Endothelial cell (in vitro differentiated cells): ENCODE results near the gene CCDC92. TPM values are rescaled to one million over a fixed set of nuclear protein-coding genes. Genes with fewer than 3 reads are reported as not detected.
A peak's percentile ranks its signal among the peaks of the same experiment; 100 is the strongest.

ENCODE experiments used
- DNase-seq: peaks from one replicate; pipeline ENCODE4 v3.0.0; 2021; ENCODE audit warnings: low spot score
- H3K27ac Mint-ChIP-seq: one replicate; pipeline ENCODE4 v1.8.0; 2021; ENCODE audit warnings: mixed read lengths, inconsistent platforms; ENCODE audit not compliant: unreplicated experiment
- H3K27me3 Mint-ChIP-seq: one replicate; pipeline ENCODE4 v1.8.0; 2021; ENCODE audit warnings: mild to moderate bottlenecking, moderate library complexity, mixed read lengths, inconsistent platforms; ENCODE audit not compliant: unreplicated experiment
- H3K36me3 Mint-ChIP-seq: one replicate; pipeline ENCODE4 v1.8.0; 2021; ENCODE audit warnings: mild to moderate bottlenecking, low read depth, mixed read lengths, inconsistent platforms; ENCODE audit not compliant: unreplicated experiment
- H3K4me1 Mint-ChIP-seq: one replicate; pipeline ENCODE4 v1.8.0; 2021; ENCODE audit warnings: mild to moderate bottlenecking, mixed read lengths, inconsistent platforms; ENCODE audit not compliant: unreplicated experiment
- H3K4me3 Mint-ChIP-seq: one replicate; pipeline ENCODE4 v1.8.0; 2021; ENCODE audit warnings: mild to moderate bottlenecking, mixed read lengths, inconsistent platforms; ENCODE audit not compliant: unreplicated experiment
- H3K9me3 Mint-ChIP-seq: one replicate; pipeline ENCODE4 v1.8.0; 2021; ENCODE audit warnings: mixed read lengths, inconsistent platforms; ENCODE audit not compliant: unreplicated experiment
- CTCF ChIP-seq: fragments of 200-600 bp; sonication (generic); IDR thresholded peaks from one replicate; pipeline ENCODE4 v1.5.0; 2021; ENCODE audit warnings: antibody characterized with exemption; ENCODE audit not compliant: unreplicated experiment
- total RNA-seq: library from RNA; stranded (reverse); fragmentation: NEBNext Ultra II Directional; extraction: Animal tissue kit (Norgen Biotek cat#: 25700); gene quantifications from one replicate; pipeline ENCODE4 v1.2.1, GENCODE V29; 2021; ENCODE audit not compliant: unreplicated experiment

The CCDC92 gene
- total RNA-seq, 1 donor from 2014 or later: 25.0 TPM

GRCh38 chr12:123928897-123929296 lies 43.7 kb downstream of the CCDC92 start:
- DNase-seq: no peak
- peaks cover 2% of the 10 kb centered on the region for H3K27me3 Mint-ChIP-seq
- no peaks in the 10 kb centered on the region for H3K9me3 Mint-ChIP-seq
- no peak for TF ChIP-seq CTCF
- H3K4me1 Mint-ChIP-seq: no peaks in the 10 kb centered on the region
- H3K27ac Mint-ChIP-seq: no peak overlapping the region
- H3K36me3 Mint-ChIP-seq: peaks cover 5% of the 10 kb centered on the region
- no peak overlapping the region for H3K4me3 Mint-ChIP-seq

- Mint-ChIP-seq H3K27ac (no peak overlapping the region), H3K27me3 (peaks cover 2% of the 10 kb centered on the region), H3K4me1 (no peaks in the 10 kb centered on the region), H3K4me3 (no peak overlapping the region), H3K36me3 (peaks cover 5% of the 10 kb centered on the region), H3K9me3 (no peaks in the 10 kb centered on the region)
- no peak for DNase-seq
- TF ChIP-seq CTCF: no peak
Measured at GRCh38 chr12:123928274-123928865, 44.3 kb downstream of the CCDC92 start.

GRCh38 chr12:123924539-123924938 lies 48.1 kb downstream of the CCDC92 start:
- Mint-ChIP-seq H3K4me3 (peak overlapping the region; percentile 42), H3K36me3 (peaks cover 5% of the 10 kb centered on the region), H3K27ac (no peak overlapping the region), H3K4me1 (no peaks in the 10 kb centered on the region), H3K27me3 (no peaks in the 10 kb centered on the region), H3K9me3 (no peaks in the 10 kb centered on the region)
- no peak for TF ChIP-seq CTCF
- no peak for DNase-seq

- no peak overlapping the region for H3K27ac Mint-ChIP-seq
- no peaks in the 10 kb centered on the region for H3K4me1 Mint-ChIP-seq
- no peaks in the 10 kb centered on the region for H3K27me3 Mint-ChIP-seq
- H3K4me3 Mint-ChIP-seq: no peak overlapping the region
- no peaks in the 10 kb centered on the region for H3K9me3 Mint-ChIP-seq
- TF ChIP-seq CTCF: no peak
- H3K36me3 Mint-ChIP-seq: peaks cover 2% of the 10 kb centered on the region
- no peak for DNase-seq
Measured at GRCh38 chr12:123923927-123924326, 48.7 kb downstream of the CCDC92 start.

- no peaks in the 10 kb centered on the region for H3K4me1 Mint-ChIP-seq
- H3K27ac Mint-ChIP-seq: no peak overlapping the region
- no peak for TF ChIP-seq CTCF
- no peak overlapping the region for H3K4me3 Mint-ChIP-seq
- no peaks in the 10 kb centered on the region for H3K36me3 Mint-ChIP-seq
- H3K9me3 Mint-ChIP-seq: no peaks in the 10 kb centered on the region
- no peak for DNase-seq
- H3K27me3 Mint-ChIP-seq: no peaks in the 10 kb centered on the region
Measured at GRCh38 chr12:123923038-123923437, 49.6 kb downstream of the CCDC92 start.
